ENCODE results near the gene PTRH1. TPM values are rescaled to one million over a fixed set of nuclear protein-coding genes. Genes with fewer than 3 reads are reported as not detected.

PTRH1 gene
- total RNA-seq, 1 experiment from 2014 or later = 16.9 TPM

DNA sequence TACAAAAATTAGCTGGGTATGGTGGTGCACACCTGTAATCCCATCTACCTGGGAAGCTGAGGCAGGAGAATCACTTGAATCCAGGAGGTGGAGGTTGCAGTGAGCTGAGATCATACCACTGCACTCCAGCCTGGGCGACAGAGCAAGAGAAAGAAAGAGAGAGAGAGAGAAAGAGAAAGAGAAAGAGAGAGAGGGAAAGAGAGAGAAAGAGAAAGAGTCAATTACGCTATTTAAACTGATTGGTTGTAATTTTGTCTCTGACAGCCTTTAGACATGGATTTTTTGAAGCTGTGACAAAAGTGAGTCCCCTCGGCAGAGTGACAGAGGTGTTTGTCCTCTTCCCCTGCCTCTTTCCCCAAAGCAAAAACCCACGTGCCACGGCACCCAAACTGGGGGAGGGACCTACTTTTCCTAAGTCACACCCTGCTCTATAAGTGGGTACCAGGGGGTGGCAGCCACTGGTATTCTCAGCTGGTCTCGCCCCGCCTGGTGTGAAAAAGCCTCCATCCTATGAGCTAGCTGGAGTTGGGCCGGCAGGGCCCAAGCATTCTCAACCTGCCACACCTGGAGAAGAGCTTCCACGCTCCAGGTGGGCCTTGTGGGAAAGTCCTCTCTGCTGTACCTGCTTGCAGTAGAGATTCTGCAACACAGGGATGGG lies 12.0 kb downstream of the PTRH1 start (continued):
- TF ChIP-seq, protein P1, sequence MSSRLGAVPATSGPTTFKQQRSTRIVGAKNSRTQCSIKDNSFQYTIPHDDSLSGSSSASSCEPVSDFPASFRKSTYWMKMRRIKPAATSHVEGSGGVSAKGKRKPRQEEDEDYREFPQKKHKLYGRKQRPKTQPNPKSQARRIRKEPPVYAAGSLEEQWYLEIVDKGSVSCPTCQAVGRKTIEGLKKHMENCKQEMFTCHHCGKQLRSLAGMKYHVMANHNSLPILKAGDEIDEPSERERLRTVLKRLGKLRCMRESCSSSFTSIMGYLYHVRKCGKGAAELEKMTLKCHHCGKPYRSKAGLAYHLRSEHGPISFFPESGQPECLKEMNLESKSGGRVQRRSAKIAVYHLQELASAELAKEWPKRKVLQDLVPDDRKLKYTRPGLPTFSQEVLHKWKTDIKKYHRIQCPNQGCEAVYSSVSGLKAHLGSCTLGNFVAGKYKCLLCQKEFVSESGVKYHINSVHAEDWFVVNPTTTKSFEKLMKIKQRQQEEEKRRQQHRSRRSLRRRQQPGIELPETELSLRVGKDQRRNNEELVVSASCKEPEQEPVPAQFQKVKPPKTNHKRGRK (CRISPR knock-in tag; IDR thresholded peaks at IDR 0.05; ENCODE audit: borderline replicate concordance) = no peak
- TF ChIP-seq TEAD4 (CRISPR knock-in tag; IDR thresholded peaks at IDR 0.05) = no peak

DNA sequence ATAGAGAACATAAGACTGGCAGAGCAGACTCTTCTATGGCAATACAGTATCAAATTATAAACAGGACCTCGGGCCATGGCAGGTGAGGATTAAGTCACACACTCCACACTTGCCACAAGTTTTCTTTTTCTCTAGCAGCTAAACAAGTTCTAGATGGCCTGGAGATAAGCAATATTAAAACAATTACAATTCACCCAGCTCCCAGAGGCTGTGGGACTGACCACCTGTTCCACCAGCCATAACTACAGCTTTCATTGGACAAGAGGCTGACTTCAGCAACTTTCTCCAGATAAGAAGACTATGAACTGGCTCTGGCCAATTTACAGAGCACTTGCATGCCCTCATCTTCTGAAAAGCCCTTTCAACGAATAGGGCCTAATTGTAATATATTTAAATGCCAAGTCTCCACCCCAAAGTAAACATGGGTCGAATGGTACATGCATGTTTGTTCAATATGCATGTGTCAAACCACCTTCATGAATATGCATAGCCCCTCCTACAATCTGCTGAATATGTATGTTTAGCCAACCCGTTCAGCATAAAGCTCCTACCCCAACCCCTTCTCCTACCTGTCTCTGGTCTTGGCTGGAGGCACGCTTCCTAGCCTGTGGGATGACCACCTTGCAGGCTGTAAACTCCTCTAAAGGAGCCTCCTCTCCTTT lies 14.7 kb downstream of the PTRH1 start:
- DNase-seq (ENCODE audit: low spot score) = no peak
- peaks cover 3% of the 10 kb centered on the region; the same call in 1 of the 2 replicates for H3K4me1 Mint-ChIP-seq
- peaks cover 4% of the 10 kb centered on the region for H3K27me3 Mint-ChIP-seq (ENCODE audit: low read depth)
- no peak overlapping the region for H3K27ac Mint-ChIP-seq
- no peaks in the 10 kb centered on the region for H3K9me3 Mint-ChIP-seq
- no peaks in the 10 kb centered on the region for H3K36me3 Mint-ChIP-seq
- ChIA-PET CTCF (interaction anchor here (0.5 to 3.4 kb wide), 3 partner anchors 34 to 216 kb away, joined by 3 to 11 read pairs (median 3); partner anchors contain the start of genes ST6GALNAC4 and TOR2A), POLR2A (no interaction called here)
- TF ChIP-seq, protein P2, sequence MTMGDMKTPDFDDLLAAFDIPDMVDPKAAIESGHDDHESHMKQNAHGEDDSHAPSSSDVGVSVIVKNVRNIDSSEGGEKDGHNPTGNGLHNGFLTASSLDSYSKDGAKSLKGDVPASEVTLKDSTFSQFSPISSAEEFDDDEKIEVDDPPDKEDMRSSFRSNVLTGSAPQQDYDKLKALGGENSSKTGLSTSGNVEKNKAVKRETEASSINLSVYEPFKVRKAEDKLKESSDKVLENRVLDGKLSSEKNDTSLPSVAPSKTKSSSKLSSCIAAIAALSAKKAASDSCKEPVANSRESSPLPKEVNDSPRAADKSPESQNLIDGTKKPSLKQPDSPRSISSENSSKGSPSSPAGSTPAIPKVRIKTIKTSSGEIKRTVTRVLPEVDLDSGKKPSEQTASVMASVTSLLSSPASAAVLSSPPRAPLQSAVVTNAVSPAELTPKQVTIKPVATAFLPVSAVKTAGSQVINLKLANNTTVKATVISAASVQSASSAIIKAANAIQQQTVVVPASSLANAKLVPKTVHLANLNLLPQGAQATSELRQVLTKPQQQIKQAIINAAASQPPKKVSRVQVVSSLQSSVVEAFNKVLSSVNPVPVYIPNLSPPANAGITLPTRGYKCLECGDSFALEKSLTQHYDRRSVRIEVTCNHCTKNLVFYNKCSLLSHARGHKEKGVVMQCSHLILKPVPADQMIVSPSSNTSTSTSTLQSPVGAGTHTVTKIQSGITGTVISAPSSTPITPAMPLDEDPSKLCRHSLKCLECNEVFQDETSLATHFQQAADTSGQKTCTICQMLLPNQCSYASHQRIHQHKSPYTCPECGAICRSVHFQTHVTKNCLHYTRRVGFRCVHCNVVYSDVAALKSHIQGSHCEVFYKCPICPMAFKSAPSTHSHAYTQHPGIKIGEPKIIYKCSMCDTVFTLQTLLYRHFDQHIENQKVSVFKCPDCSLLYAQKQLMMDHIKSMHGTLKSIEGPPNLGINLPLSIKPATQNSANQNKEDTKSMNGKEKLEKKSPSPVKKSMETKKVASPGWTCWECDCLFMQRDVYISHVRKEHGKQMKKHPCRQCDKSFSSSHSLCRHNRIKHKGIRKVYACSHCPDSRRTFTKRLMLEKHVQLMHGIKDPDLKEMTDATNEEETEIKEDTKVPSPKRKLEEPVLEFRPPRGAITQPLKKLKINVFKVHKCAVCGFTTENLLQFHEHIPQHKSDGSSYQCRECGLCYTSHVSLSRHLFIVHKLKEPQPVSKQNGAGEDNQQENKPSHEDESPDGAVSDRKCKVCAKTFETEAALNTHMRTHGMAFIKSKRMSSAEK (CRISPR knock-in tag; IDR thresholded peaks at IDR 0.05; ENCODE audit: borderline replicate concordance) = no peak
- TF ChIP-seq, protein P3, sequence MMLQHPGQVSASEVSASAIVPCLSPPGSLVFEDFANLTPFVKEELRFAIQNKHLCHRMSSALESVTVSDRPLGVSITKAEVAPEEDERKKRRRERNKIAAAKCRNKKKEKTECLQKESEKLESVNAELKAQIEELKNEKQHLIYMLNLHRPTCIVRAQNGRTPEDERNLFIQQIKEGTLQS (CRISPR knock-in tag; conservative IDR thresholded peaks at IDR 0.05) = no peak
- TF ChIP-seq ZNF219 (CRISPR knock-in tag; IDR thresholded peaks at IDR 0.05; ENCODE audit: borderline replicate concordance) (no peak), TP53 (CRISPR knock-in tag; IDR thresholded peaks at IDR 0.05) (no peak), ZNF138 (CRISPR knock-in tag; conservative IDR thresholded peaks at IDR 0.05) (no peak), SMAD3 (CRISPR knock-in tag; IDR thresholded peaks at IDR 0.05; ENCODE audit: borderline replicate concordance) (no peak), MXD4 (CRISPR knock-in tag; IDR thresholded peaks at IDR 0.05; ENCODE audit: borderline replicate concordance) (no peak), ZNF121 (CRISPR knock-in tag; IDR thresholded peaks at IDR 0.05) (no peak)
- TF ChIP-seq, protein P4, sequence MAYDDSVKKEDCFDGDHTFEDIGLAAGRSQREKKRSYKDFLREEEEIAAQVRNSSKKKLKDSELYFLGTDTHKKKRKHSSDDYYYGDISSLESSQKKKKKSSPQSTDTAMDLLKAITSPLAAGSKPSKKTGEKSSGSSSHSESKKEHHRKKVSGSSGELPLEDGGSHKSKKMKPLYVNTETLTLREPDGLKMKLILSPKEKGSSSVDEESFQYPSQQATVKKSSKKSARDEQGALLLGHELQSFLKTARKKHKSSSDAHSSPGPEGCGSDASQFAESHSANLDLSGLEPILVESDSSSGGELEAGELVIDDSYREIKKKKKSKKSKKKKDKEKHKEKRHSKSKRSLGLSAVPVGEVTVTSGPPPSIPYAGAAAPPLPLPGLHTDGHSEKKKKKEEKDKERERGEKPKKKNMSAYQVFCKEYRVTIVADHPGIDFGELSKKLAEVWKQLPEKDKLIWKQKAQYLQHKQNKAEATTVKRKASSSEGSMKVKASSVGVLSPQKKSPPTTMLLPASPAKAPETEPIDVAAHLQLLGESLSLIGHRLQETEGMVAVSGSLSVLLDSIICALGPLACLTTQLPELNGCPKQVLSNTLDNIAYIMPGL (CRISPR knock-in tag; IDR thresholded peaks at IDR 0.05) = no peak
- TF ChIP-seq, protein P5, sequence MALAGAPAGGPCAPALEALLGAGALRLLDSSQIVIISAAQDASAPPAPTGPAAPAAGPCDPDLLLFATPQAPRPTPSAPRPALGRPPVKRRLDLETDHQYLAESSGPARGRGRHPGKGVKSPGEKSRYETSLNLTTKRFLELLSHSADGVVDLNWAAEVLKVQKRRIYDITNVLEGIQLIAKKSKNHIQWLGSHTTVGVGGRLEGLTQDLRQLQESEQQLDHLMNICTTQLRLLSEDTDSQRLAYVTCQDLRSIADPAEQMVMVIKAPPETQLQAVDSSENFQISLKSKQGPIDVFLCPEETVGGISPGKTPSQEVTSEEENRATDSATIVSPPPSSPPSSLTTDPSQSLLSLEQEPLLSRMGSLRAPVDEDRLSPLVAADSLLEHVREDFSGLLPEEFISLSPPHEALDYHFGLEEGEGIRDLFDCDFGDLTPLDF (CRISPR knock-in tag; IDR thresholded peaks at IDR 0.05) = no peak
- no peak overlapping the region for H3K4me3 Mint-ChIP-seq
- ATAC-seq = no peak

All from WTC11 (cell line).